GM19372 (cell line): ENCODE data around the gene RNF167.
"Not testable (repeated sequence)": the region's sequence is repeated elsewhere in the genome, so short reads cannot be mapped to it uniquely, and the experiment has no call there.

Experiments used
- ATAC-seq: cut with Tn5 transposase; IDR thresholded peaks from one replicate; pipeline ENCODE4 v1.9.1; 2021; ENCODE audit warnings: mild to moderate bottlenecking, low read depth, moderate library complexity; ENCODE audit not compliant: unreplicated experiment

RNF167 gene

DNA sequence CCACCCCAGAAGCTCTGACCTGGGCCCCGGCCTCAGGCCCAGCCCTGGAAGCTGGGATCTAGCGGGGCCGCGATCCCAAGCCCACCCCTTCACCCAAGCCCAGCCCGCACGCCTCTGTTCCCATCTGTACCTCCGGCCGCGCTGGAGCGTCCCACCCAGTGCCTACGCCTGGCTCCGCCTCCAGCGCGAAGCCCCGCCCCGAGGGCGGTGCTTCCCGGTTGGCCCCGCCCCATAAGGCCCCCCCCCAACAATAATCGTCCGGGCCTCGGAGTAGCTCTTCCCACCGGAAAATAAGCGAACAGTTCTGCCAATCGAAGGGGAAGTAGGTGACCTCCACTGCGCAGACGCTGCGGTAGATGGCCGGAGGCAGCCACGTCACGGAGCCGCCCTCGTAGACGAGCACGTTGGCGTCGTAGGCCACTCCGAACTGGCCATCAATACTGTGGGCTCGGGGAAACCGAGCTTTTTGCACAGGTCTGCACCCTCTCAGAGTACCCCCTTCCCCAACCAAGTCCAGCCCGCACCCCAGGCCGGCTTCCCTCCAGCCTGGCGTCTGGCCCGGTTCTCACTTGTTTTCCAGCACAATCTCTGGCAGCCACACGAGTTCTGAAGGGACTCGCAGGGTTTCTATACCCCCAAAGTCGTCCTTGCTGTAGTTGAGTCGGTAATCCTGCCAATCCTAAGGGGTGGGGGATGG is 38.3 kb upstream of the RNF167 start:
- ATAC-seq: no peak

DNA sequence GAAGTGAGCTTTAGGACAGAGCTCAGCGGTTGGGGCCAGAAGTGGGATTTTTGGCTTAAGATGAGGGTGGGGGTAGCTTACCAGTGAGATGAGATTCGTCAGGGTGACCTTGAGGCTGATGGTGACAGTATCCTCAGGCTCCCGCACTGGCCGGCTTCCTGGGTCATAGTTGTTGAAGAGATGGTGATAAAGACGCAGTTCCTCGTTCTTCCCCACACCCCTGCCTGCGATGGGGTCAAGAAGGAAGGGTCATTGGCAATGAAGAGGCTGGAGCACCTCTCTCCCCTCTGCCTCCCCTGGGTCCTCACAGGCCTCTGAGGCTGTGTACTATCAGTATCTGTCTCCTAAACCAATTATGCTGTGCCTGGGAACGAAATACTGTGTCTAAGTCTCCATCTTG is 37.5 kb upstream of the RNF167 start:
- no peak for ATAC-seq

DNA sequence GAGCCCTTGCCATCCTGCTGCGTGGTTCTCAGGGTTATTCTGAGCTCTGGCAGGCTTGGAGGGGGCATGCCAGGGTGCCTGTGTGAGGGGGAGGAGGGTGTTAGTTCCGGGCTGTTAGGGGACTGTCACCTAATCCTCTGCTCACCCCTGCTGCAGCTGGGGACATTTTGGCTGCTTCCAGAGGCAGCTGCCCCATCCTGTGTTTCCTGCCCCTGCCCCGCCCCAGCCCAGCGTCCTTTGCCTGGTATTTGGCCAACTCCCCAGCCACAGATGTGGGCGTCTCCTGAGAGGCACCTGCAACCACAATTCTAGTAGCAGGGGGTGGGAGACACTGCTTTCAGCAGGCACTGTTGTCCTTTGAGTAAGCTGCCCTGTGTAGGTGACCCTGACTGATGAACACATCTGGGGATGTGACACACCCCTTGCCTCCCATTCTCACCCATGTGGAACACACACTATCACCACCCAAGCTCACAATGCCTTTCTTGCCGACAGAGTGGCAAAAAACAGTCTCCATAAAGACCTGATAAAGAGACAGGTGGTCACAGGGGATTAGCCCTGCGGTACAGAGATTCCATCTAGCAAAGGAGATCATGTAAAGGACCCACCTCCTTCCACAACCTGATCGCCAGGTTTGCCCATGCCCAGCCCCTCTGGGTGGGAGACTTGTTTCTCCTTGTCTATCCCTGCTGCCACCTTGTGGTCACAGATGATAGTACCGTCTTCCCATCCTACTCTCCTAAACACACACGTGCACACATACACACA is 36.8 kb upstream of the RNF167 start, which contains the start of gene CHRNE:
CHRNE (minus strand) TSS at position 48 of the 768 bp plus-strand sequence; CDS start at position 13, 35 bp downstream.
- no peak for ATAC-seq

DNA sequence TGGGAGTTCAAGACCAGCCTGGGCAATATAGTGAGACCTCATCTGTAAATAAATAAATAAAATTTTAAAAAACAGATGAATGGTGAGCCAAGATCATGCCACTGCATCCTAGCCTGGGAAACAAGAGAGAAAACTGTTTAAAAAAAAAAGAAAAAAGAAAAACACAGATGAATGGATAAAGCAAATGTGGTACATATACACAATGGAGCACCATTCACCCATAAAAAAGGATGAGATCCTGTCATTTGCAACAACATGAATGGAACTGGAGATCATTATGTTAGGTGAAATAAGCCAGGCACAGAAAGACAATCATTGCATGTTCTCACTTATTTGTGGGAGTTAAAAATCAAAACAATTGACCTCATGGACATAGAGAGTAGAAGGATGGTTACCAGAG is 33.4 kb upstream of the RNF167 start:
- not testable (repeated sequence) for ATAC-seq

DNA sequence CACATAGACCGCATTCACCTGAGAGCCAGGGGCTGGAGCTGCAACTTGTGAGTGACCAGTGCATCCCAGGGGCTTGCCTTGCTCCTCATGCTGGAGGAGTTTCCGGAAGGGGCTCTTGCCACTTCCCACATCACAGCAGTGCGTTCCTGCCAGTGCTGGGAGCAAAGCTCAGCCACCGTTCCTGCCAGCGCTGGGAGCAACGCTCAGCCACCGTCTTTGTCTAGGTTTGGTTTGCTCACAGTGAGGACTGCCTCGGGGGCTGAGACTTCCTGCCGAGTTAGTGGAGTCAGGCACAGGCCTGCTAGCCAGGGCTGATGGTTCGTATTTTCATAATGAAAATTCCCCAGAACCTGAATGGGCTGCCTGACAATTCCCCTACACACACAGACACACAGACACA is 31.8 kb upstream of the RNF167 start:
- ATAC-seq: no peak

DNA sequence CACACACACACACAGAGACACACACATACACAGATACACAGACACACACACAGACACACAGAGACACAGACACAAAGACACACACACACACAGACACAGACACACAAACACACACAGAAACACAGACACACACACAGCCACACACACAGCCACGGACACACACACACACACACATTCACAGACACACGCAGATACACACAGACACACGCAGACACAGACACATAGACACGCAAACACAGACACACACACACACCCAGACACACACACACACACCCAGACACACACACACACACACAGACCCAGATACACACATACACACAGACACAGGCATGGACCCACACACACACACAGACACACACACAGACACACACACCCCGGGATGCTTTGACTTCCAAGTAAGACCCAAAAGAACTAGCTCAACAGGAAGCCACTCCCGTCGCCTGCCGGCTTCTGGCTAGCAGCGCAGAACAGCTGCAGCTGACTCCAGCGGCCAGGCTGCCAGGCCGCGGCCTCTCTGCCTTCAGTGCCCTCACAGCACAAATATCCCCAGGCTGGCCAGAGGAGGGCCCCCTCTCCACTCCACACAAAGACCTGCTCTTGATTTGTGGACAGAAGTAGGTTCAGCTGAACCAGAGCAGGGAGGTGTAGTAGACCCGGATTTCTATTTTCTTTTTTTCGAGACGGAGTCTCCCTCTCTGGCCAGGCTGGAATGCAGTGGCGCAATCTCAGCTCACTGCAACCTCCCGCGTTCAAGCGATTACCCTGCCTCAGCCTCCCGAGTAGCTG is 31.2 kb upstream of the RNF167 start:
- ATAC-seq: no peak

DNA sequence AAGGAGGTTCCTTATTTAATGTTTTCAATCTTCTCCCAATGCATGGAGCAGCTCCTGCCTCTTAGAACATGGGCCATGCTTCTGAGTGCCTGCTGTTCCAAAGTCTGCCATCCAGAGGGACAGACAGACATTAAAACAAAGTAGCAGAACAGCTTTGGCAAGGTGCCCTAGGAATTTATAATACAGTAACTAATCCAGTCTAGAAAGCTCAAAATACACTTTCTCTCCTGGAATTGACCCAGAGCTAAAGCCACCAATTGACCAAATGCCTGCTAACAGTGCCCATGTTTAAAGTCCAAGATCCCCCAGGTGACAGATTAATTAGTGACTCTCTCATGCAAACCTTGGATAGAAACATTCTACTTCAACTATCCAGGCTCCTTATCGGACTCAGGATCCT is 26.1 kb upstream of the RNF167 start:
- ATAC-seq: no peak

DNA sequence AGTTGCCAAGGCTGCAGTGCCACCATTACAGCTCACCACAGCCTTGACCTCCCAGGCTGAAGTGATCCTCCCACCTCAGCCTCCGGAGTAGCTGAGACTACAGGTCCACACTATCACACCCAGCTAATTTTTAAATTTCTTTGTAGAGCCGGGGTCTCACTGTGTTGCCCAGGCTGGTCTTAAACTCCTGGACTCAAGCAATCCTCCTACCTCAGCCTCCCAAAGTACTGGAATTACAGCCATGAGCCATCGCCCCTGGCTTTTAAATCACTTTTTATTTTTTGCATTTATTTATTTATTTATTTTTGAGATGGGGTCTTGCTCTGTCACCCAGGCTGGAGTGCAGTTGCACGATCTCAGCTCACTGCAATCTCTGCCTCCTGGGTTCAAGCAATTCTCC is 25.5 kb upstream of the RNF167 start:
- ATAC-seq: not testable (repeated sequence)

DNA sequence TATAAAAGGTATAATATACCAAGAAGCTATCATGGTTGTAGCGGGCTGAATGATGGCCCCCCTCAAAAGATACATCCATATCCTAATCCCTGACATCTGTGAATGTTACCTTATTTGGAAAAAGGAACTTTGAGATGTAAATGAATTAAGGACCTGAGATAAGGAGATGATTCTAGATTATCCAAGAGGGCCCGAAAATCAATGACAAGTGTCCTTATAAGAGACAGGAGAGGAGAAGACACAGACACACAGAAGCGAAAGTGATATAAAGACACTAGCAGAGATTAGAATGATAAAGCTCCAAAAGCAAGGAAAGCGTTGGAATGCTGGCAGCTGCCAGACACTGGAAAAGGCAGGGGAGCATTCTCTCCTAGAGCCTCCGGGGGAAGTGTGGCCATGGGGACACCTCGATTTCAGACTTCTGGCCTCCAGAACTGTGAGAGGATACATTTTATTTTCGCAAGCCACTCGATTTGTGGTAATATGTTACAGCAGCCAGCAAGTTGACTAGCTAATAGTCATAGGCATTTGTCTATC is 20.5 kb upstream of the RNF167 start:
- no peak for ATAC-seq

DNA sequence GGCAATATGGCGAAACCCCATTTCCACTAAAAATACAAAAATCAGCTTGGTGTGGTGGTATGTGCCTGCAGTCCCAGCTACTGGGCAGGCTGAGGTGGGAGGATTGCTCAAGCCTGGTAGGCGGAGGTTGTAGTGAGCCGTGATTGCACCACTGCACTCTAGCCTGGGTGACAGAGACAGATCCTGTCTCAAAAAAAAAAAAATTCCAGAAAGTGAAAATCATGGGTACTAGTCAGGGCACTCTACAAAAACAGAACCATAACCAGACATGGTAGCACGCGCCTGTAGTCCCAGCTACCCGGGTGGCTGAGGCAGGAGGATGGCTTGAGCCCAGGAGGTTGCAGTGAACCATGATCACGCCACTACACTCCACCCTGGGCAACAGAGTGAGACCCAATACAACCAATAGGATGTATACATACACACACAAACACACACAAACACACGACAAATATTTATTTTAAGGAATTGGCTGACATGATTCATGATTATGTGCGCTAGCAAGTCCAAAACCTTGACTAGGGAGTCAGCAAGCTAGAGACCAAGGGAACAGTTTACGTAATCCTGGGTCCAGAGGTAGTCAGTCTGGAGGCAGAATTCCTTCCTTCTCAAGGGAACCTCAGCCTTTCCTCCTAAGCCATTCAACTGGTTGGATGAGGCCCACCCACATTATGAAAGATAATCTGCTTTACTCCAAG is 19.6 kb upstream of the RNF167 start:
- no peak for ATAC-seq

DNA sequence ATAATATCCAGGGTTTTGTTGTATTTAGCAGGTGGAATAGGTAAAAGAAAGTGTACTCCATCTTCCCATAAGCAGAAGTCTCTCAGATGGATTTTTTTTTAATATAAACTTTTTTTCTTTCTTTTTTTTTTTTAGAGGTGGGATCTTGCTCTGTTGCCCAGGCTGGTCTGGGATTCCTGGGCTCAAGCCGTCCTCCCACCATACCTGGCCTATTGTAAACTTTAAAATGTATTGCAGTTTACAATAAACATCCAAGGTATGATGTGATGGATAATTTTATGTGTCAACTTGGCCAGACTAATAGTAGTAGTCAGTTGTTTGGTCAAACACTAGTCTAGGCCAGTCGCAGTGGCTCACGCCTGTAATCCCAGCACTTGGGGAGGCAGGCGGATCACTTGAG is 18.7 kb upstream of the RNF167 start:
- ATAC-seq: no peak

DNA sequence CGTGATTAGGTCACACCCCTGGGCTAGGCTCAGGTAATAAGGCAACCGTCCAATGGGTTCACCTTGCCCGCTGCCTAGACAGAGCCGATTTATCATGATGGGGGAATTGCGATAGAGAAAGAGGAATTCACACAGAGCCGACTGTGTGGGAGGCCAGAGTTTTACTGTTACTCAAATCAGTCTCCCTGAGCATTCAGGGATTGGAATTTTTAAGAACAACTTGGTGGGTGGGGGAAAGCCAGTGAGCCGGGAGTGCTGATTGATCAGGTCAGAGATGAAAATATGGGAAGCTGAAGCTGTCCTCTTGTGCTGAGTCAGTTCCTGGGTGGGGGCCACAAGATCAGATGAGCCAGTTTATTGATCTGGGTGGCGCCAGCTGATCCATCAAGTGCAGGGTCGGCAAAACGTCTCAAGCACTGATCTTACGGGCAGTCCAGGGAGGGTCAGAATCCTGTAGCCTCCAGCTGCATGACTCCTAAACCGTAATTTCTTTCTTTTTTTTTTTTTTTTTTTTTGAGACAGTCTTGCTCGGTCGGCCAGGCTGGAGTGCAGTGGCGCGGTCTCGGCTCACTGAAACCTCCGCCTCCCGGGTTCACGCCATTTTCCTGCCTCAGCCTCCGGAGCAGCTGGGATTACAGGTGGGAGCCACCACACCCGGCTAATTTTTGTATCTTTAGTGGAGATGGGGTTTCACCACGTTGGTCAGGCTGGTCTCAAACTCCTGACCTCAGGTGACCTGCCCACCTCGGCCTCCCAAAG is 13.3 kb upstream of the RNF167 start:
- ATAC-seq: not testable (repeated sequence)

DNA sequence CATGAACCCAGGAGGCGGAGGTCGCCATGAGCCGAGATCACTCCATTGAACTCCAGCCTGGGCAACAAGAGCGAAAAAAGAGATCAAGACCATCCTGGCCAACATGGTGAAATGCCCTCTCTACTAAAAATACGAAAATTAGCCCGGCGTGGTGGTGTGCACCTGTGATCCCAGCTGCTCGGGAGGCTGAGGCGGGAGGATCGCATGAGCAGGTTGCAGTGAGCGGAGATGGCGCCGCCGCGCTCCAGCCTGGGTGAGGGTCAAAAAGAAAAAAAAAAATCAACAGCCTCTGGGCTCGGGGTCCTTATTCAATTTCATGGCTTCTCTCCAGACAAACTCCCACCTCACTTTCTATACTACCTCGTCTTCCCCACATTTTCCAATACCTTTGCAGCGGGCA is 11.2 kb upstream of the RNF167 start:
- no peak for ATAC-seq

DNA sequence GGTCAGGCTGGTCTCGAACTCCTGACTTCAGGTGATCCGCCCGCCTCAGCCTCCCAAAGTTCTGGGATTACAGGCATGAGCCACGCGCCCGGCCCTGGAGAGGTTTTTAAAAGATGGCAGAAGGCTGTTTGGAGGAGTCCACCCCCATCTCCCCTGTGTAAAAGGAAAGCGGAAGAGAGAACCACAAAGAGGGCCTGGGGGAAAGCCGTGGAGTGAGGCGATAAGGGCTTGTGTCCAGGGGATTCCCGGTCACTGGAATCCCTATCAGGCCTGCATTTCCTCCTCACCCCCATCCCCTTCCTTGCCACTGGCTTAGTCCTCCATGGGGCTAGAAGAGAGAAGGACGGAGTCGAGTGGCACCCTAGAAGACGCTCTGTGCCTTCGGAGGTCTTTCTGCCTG is 8.1 kb upstream of the RNF167 start, which contains the start of gene GP1BA:
GP1BA (plus strand) TSS at position 315 of the 400 bp plus-strand sequence. CDS start 328 bp downstream, outside the sequence.
- ATAC-seq: no peak

DNA sequence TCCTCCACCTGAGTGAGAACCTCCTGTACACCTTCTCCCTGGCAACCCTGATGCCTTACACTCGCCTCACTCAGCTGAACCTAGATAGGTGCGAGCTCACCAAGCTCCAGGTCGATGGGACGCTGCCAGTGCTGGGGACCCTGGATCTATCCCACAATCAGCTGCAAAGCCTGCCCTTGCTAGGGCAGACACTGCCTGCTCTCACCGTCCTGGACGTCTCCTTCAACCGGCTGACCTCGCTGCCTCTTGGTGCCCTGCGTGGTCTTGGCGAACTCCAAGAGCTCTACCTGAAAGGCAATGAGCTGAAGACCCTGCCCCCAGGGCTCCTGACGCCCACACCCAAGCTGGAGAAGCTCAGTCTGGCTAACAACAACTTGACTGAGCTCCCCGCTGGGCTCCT is 7.3 kb upstream of the RNF167 start:
- ATAC-seq: no peak

DNA sequence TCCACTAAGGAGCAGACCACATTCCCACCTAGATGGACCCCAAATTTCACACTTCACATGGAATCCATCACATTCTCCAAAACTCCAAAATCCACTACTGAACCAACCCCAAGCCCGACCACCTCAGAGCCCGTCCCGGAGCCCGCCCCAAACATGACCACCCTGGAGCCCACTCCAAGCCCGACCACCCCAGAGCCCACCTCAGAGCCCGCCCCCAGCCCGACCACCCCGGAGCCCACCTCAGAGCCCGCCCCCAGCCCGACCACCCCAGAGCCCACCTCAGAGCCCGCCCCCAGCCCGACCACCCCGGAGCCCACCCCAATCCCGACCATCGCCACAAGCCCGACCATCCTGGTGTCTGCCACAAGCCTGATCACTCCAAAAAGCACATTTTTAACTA is 6.4 kb upstream of the RNF167 start:
- ATAC-seq: no peak

DNA sequence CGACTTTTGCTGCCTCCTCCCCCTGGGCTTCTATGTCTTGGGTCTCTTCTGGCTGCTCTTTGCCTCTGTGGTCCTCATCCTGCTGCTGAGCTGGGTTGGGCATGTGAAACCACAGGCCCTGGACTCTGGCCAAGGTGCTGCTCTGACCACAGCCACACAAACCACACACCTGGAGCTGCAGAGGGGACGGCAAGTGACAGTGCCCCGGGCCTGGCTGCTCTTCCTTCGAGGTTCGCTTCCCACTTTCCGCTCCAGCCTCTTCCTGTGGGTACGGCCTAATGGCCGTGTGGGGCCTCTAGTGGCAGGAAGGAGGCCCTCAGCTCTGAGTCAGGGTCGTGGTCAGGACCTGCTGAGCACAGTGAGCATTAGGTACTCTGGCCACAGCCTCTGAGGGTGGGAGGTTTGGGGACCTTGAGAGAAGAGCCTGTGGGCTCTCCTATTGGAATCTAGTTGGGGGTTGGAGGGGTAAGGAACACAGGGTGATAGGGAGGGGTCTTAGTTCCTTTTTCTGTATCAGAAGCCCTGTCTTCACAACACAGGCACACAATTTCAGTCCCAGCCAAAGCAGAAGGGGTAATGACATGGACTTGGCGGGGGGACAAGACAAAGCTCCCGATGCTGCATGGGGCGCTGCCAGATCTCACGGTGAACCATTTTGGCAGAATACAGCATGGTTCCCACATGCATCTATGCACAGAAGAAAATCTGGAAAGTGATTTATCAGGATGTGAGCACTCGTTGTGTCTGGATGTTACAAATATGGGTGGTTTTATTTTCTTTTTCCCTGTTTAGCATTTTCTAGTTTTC is 5.7 kb upstream of the RNF167 start:
- ATAC-seq: no peak

DNA sequence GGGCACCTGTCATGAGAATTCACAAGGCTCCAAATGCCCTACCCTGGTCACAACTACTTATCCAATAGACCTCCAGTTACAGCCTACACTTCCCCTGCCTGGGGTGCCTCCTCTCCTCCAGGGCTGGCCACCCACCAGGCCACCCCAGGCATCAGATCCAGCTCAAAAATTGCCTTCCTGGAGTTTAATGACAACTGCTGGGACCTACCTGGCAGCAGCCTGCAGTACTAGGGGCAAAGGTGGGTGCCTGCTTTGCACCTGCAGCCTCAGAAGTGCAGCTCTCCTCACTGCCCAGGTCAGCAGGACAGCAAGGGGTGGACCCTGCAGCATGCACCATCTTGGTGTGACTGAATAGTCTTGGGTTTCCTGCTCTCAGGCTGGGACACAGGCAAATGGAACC is 4.4 kb upstream of the RNF167 start:
- ATAC-seq: no peak

DNA sequence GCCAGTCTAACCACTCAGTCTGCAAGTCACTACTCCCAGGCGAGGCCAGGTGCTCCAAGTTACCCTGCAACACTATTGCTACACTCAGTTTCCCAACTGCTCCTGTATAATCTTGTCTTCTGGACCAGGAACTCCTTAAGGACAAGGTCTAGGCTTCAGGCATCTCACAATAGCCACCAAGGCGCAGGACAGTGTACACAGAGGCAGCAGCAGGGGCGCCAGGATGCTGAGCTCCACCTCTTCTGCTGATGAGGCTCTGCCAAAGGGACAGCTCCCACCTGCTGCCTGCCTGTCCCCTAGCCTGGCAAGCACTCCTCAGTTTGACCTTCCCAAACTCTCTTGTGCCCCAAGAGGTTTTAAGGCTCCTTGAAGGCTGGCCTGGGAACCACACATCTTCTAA is 3.6 kb upstream of the RNF167 start:
- ATAC-seq: no peak
